HepG2 (cell line): ENCODE data around the gene TEX19. TPM values are rescaled to one million over a fixed set of nuclear protein-coding genes. Genes with fewer than 3 reads are reported as not detected.

Experiments
- FOXJ3 ChIP-seq: sonication (generic); formaldehyde crosslinking; IDR thresholded peaks from 2 replicates; pipeline ENCODE4 v1.4.0; 2020; ENCODE audit warnings: missing genetic modification reagents, mild to moderate bottlenecking, borderline replicate concordance
- IRX3 ChIP-seq: sonication (generic); formaldehyde crosslinking; IDR thresholded peaks from 2 replicates; pipeline ENCODE4 v1.8.1; 2023; ENCODE audit warnings: mild to moderate bottlenecking, low read depth, missing genetic modification reagents, borderline replicate concordance
- LBX2 ChIP-seq: sonication (generic); formaldehyde crosslinking; IDR thresholded peaks from 2 replicates; pipeline ENCODE4 v1.5.0; 2020; ENCODE audit warnings: missing genetic modification reagents, mild to moderate bottlenecking, borderline replicate concordance
- MXD4 ChIP-seq: IDR thresholded peaks from 2 replicates; pipeline ENCODE4 v1.6.1; 2016; ENCODE audit warnings: mild to moderate bottlenecking, missing biosample characterization, missing genetic modification reagents
- NFRKB ChIP-seq: fragments of 450-650 bp; IDR thresholded peaks from 2 replicates; pipeline ENCODE4 v1.6.1; 2017
- PCBP2 ChIP-seq: fragments of 200-400 bp; formaldehyde crosslinking; optimal IDR thresholded peaks from 2 replicates; pipeline ENCODE3; 2018; ENCODE audit warnings: low read length, low read depth; ENCODE audit not compliant: poor library complexity, severe bottlenecking
- SRSF4 ChIP-seq: fragments of 200-400 bp; formaldehyde crosslinking; IDR thresholded peaks from one replicate; pipeline ENCODE4 v1.6.1; 2018; ENCODE audit warnings: mild to moderate bottlenecking, low read depth, low read length, moderate library complexity; ENCODE audit not compliant: poor library complexity, severe bottlenecking
- SUZ12 ChIP-seq: fragments of 150-350 bp; IDR thresholded peaks from 2 replicates; pipeline ENCODE4 v1.6.1; 2014; ENCODE audit warnings: low read depth, low read length
- TBX3 ChIP-seq: fragments of 450-650 bp; IDR thresholded peaks from 2 replicates; pipeline ENCODE4 v1.6.1; 2017; ENCODE audit warnings: antibody characterized with exemption, mild to moderate bottlenecking, inconsistent platforms, borderline replicate concordance
- TGIF2 ChIP-seq: IDR thresholded peaks from 2 replicates; pipeline ENCODE4 v1.6.1; 2016; ENCODE audit warnings: control low read depth, missing compliant biosample characterization
- ZNF224 ChIP-seq: sonication (generic); formaldehyde crosslinking; IDR thresholded peaks from 2 replicates; pipeline ENCODE4 v1.5.0; 2020; ENCODE audit warnings: mild to moderate bottlenecking, missing genetic modification reagents
- ZNF737 ChIP-seq: sonication (generic); formaldehyde crosslinking; IDR thresholded peaks from 2 replicates; pipeline ENCODE4 v1.5.0; 2020; ENCODE audit warnings: missing genetic modification reagents, mild to moderate bottlenecking, borderline replicate concordance
- ZNF792 ChIP-seq: IDR thresholded peaks from 2 replicates; pipeline ENCODE4 v1.6.1; 2016
- polyA plus RNA-seq, 8 experiments: library from polyadenylated mRNA; depleted of rRNA in 3 of 8; stranded (reverse) in 7 of 8; unstranded in 1 of 8; fragments of >200 nt; fragmentation: Illumina TruSeq in 4 of 8; extraction: Trizol in 4 of 8; gene quantifications; 2 replicates each; pipeline versions ENCODE4 v1.2.1 to v1.2.3, GENCODE V29; 2011 to 2016; ENCODE audit warnings: low read depth in 4 of 8, missing spikeins in 1 of 8, mixed read lengths in 1 of 8; ENCODE audit not compliant: insufficient read depth in 1 of 8
- total RNA-seq, 5 experiments: library from RNA; depleted of rRNA; stranded (reverse); fragments of >200 nt; fragmentation: Illumina TruSeq; extraction: Trizol; gene quantifications; 2 replicates each; pipeline ENCODE4 v1.2.3, GENCODE V29; 2016; ENCODE audit warnings: low read depth in 1 of 5

Gene TEX19
- total and polyA plus RNA-seq, 2 of the 13 experiments (the other 11 are each of a cell fraction or from before 2014, with no cell fraction given): 1.3 to 6.0 TPM

- 0 out of 2 replicates have a peak, but pooled peaks have one; percentile 21 for TF ChIP-seq TBX3
- peak; percentile 96 for TF ChIP-seq TGIF2 (CRISPR knock-in tag)
- TF ChIP-seq NFRKB: no peak
- no peak for TF ChIP-seq PCBP2
- TF ChIP-seq ZNF737 (CRISPR knock-in tag): 0 out of 2 replicates have a peak, but pooled peaks have one; percentile 18
- no peak for TF ChIP-seq SUZ12
- TF ChIP-seq MXD4 (CRISPR knock-in tag): peak; percentile 92
- peak; percentile 92; the same call in 1 of the 2 replicates for TF ChIP-seq IRX3 (CRISPR knock-in tag)
- TF ChIP-seq ZNF224 (CRISPR knock-in tag): peak; percentile 97
- TF ChIP-seq ZNF792 (CRISPR knock-in tag): peak; percentile 94
- TF ChIP-seq LBX2 (CRISPR knock-in tag): 0 out of 2 replicates have a peak, but pooled peaks have one; percentile 43
- TF ChIP-seq SRSF4: no peak
- TF ChIP-seq FOXJ3 (CRISPR knock-in tag): 0 out of 2 replicates have a peak, but pooled peaks have one; percentile 65
- TF ChIP-seq, all 625 proteins: peak for 389
These were observed 30.7 kb upstream of the TEX19 start (continued) for GRCh38 chr17:82328141-82328993.
